ENCODE measurements around the gene ZNHIT1.
"Not testable (repeated sequence)": the region's sequence is repeated elsewhere in the genome, so short reads cannot be mapped to it uniquely, and the experiment has no call there.

ZNHIT1 gene

GRCh38 chr7:101198476-101198875 lies 19.5 kb upstream of the ZNHIT1 start:
- ChIA-PET POLR2A (interaction anchor here (0.6 kb wide), 1 partner anchor 12 kb away, joined by 3 read pairs; no protein-coding TSS in a partner anchor), CTCF (no interaction called here)
- no peak for DNase-seq (ENCODE audit: extremely low spot score)
- TF ChIP-seq CTBP1 (IDR thresholded peaks at IDR 0.05; ENCODE audit: borderline replicate concordance) (no peak), FOXA1 (IDR thresholded peaks at IDR 0.05) (no peak), ZNF384 (IDR thresholded peaks at IDR 0.05) (no peak), L3MBTL2 (conservative IDR thresholded peaks at IDR 0.05) (no peak), PKNOX1 (IDR thresholded peaks at IDR 0.05) (no peak), ARNT (IDR thresholded peaks at IDR 0.05) (no peak), NFRKB (IDR thresholded peaks at IDR 0.05) (no peak), BHLHE40 (IDR thresholded peaks at IDR 0.05; ENCODE audit: borderline replicate concordance) (no peak), TARDBP (IDR thresholded peaks at IDR 0.05) (no peak), HDGF (IDR thresholded peaks at IDR 0.05; ENCODE audit: borderline replicate concordance) (no peak), ELF4 (IDR thresholded peaks at IDR 0.05) (no peak), FOXK2 (IDR thresholded peaks at IDR 0.05) (no peak), SUZ12 (IDR thresholded peaks at IDR 0.05) (no peak), SP1 (IDR thresholded peaks at IDR 0.05) (no peak), LEF1 (IDR thresholded peaks at IDR 0.05; ENCODE audit: borderline replicate concordance) (no peak), FOXM1 (IDR thresholded peaks at IDR 0.05; ENCODE audit: borderline replicate concordance) (no peak)

- CTCF ChIA-PET = interaction anchor here (1.1 to 1.3 kb wide), 2 partner anchors 19 to 62 kb away, joined by 3 read pairs; partner anchors contain the start of gene ZNHIT1
- DNase-seq (ENCODE audit: extremely low spot score); POLR2A ChIA-PET: not testable (repeated sequence)
These were observed 18.4 kb upstream of the ZNHIT1 start for GRCh38 chr7:101199522-101199921.

GRCh38 chr7:101200504-101200861 lies 17.5 kb upstream of the ZNHIT1 start:
- POLR2A ChIA-PET = interaction anchor here (0.6 to 0.9 kb wide), 2 partner anchors 17 to 18 kb away, joined by 3 read pairs; partner anchors contain the start of genes PLOD3 and ZNHIT1

GRCh38 chr7:101200862-101201599 lies 16.9 kb upstream of the ZNHIT1 start, which contains the start of gene MOGAT3:
Gene MOGAT3 (minus strand): TSS chr7:101201036. CDS start chr7:101200854, 182 bp downstream.
- CTCF ChIA-PET = interaction anchor here (2.0 kb wide), 1 partner anchor 57 kb away, joined by 5 read pairs; no protein-coding TSS in a partner anchor
- POLR2A ChIA-PET = interaction anchor here (0.6 to 0.9 kb wide), 2 partner anchors 17 to 19 kb away, joined by 3 read pairs; partner anchors contain the start of genes PLOD3 and ZNHIT1
- DNase-seq (ENCODE audit: extremely low spot score) = no peak
- TF ChIP-seq FOXM1 (IDR thresholded peaks at IDR 0.05; ENCODE audit: borderline replicate concordance) = no peak
- TF ChIP-seq BHLHE40 (IDR thresholded peaks at IDR 0.05; ENCODE audit: borderline replicate concordance) = no peak
- no peak for TF ChIP-seq CTBP1 (IDR thresholded peaks at IDR 0.05; ENCODE audit: borderline replicate concordance)
- TF ChIP-seq PKNOX1 (IDR thresholded peaks at IDR 0.05) = no peak
- no peak for TF ChIP-seq TARDBP (IDR thresholded peaks at IDR 0.05)
- TF ChIP-seq HDGF (IDR thresholded peaks at IDR 0.05; ENCODE audit: borderline replicate concordance) = no peak
- TF ChIP-seq ELF4 (IDR thresholded peaks at IDR 0.05) = no peak
- no peak for TF ChIP-seq LEF1 (IDR thresholded peaks at IDR 0.05; ENCODE audit: borderline replicate concordance)
- no peak for TF ChIP-seq FOXA1 (IDR thresholded peaks at IDR 0.05)
- no peak for TF ChIP-seq NFRKB (IDR thresholded peaks at IDR 0.05)
- TF ChIP-seq L3MBTL2 (conservative IDR thresholded peaks at IDR 0.05) = no peak
- no peak for TF ChIP-seq ARNT (IDR thresholded peaks at IDR 0.05)
- no peak for TF ChIP-seq SUZ12 (IDR thresholded peaks at IDR 0.05)
- TF ChIP-seq ZNF384 (IDR thresholded peaks at IDR 0.05) = no peak
- TF ChIP-seq FOXK2 (IDR thresholded peaks at IDR 0.05) = no peak
- no peak for TF ChIP-seq SP1 (IDR thresholded peaks at IDR 0.05)

More at GRCh38 chr7:101200504-101200861, 17.5 kb upstream of the ZNHIT1 start:
- TF ChIP-seq ZNF384 (IDR thresholded peaks at IDR 0.05) (no peak), TARDBP (IDR thresholded peaks at IDR 0.05) (no peak), SUZ12 (IDR thresholded peaks at IDR 0.05) (no peak), FOXM1 (IDR thresholded peaks at IDR 0.05; ENCODE audit: borderline replicate concordance) (no peak), ELF4 (IDR thresholded peaks at IDR 0.05) (no peak), ARNT (IDR thresholded peaks at IDR 0.05) (no peak), LEF1 (IDR thresholded peaks at IDR 0.05; ENCODE audit: borderline replicate concordance) (no peak), FOXK2 (IDR thresholded peaks at IDR 0.05) (no peak), PKNOX1 (IDR thresholded peaks at IDR 0.05) (no peak)
- CTCF ChIA-PET = interaction anchor here (0.6 to 2.0 kb wide), 4 partner anchors 18 to 82 kb away, joined by 3 to 5 read pairs (median 3); partner anchors contain the start of gene ZNHIT1
- no peak for DNase-seq (ENCODE audit: extremely low spot score)

GRCh38 chr7:101201695-101202602 lies 16.0 kb upstream of the ZNHIT1 start:
- no peak for DNase-seq (ENCODE audit: extremely low spot score)
- ChIA-PET POLR2A (no interaction called here), CTCF (interaction anchor here (0.5 to 2.0 kb wide), 3 partner anchors 10 to 1086 kb away, joined by 3 to 6 read pairs (median 5); no protein-coding TSS in a partner anchor)
- no peak for TF ChIP-seq ZNF384 (IDR thresholded peaks at IDR 0.05)
- no peak for TF ChIP-seq CTBP1 (IDR thresholded peaks at IDR 0.05; ENCODE audit: borderline replicate concordance)
- TF ChIP-seq SUZ12 (IDR thresholded peaks at IDR 0.05) = no peak
- TF ChIP-seq SP1 (IDR thresholded peaks at IDR 0.05) = no peak
- TF ChIP-seq NFRKB (IDR thresholded peaks at IDR 0.05) = no peak
- TF ChIP-seq FOXK2 (IDR thresholded peaks at IDR 0.05) = no peak
- TF ChIP-seq TARDBP (IDR thresholded peaks at IDR 0.05) = no peak
- no peak for TF ChIP-seq L3MBTL2 (conservative IDR thresholded peaks at IDR 0.05)
- TF ChIP-seq PKNOX1 (IDR thresholded peaks at IDR 0.05) = no peak
- no peak for TF ChIP-seq ARNT (IDR thresholded peaks at IDR 0.05)
- no peak for TF ChIP-seq FOXA1 (IDR thresholded peaks at IDR 0.05)
- no peak for TF ChIP-seq LEF1 (IDR thresholded peaks at IDR 0.05; ENCODE audit: borderline replicate concordance)
- TF ChIP-seq FOXM1 (IDR thresholded peaks at IDR 0.05; ENCODE audit: borderline replicate concordance) = no peak
- no peak for TF ChIP-seq BHLHE40 (IDR thresholded peaks at IDR 0.05; ENCODE audit: borderline replicate concordance)
- TF ChIP-seq ELF4 (IDR thresholded peaks at IDR 0.05) = no peak
- TF ChIP-seq HDGF (IDR thresholded peaks at IDR 0.05; ENCODE audit: borderline replicate concordance) = no peak

Data from HEK293T (cell line).